ENCODE results near the gene CTBP1.
A peak's percentile ranks its signal among the peaks of the same experiment; 100 is the strongest.
"Not testable (repeated sequence)": the region's sequence is repeated elsewhere in the genome, so short reads cannot be mapped to it uniquely, and the experiment has no call there.

CTBP1 gene

DNA sequence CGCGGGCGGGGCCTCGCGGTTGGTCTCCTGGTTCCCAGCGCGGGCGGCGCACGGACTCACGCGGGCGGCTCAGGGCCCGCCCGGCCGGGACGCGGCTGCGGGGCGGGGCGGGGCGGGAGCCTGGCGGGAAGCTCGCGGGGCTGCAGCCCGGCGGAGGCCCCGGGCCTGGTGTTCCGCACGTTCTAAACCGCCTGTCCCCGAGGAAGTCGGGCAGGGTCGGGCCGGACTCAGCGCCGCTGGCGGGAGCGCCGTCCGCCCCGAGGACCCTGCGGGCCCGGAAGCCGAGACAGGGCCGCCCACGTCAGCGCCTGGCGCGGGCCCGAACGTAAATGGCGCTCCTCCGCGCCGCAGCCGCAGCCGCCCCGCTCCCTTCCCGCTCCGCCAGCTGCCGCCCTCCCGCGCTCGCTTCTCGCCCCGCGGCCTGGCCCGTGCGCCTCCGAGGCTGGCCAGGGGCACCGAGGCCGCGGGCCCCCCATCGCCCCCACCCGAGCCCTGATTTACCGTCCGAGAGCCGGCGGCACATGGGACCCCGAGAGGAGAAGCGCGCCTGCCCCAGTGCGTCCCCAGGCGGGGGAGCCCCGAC, 309 bp upstream of the CTBP1 start:
- peak; percentile 83 for DNase-seq

DNA sequence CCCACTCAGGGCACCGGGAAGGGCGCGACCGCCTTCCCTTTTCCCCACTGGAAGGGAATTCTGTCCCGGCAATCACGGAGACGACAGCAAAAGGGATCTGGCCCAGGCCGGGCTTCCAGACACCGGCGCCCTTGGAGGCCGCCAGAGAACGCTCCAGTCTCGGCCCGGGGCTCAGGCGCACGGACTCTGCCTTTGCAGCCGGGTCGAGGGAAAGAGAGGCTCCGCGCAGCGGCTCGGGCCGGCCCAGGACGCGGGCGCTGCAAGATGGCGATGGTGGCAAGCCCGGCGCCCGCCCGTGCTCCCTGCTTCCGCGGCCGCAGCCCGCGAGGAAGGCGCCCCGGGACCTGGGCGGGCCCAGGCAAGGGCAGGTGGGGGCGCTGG, 1.1 kb downstream of the CTBP1 start:
- no peak for DNase-seq

DNA sequence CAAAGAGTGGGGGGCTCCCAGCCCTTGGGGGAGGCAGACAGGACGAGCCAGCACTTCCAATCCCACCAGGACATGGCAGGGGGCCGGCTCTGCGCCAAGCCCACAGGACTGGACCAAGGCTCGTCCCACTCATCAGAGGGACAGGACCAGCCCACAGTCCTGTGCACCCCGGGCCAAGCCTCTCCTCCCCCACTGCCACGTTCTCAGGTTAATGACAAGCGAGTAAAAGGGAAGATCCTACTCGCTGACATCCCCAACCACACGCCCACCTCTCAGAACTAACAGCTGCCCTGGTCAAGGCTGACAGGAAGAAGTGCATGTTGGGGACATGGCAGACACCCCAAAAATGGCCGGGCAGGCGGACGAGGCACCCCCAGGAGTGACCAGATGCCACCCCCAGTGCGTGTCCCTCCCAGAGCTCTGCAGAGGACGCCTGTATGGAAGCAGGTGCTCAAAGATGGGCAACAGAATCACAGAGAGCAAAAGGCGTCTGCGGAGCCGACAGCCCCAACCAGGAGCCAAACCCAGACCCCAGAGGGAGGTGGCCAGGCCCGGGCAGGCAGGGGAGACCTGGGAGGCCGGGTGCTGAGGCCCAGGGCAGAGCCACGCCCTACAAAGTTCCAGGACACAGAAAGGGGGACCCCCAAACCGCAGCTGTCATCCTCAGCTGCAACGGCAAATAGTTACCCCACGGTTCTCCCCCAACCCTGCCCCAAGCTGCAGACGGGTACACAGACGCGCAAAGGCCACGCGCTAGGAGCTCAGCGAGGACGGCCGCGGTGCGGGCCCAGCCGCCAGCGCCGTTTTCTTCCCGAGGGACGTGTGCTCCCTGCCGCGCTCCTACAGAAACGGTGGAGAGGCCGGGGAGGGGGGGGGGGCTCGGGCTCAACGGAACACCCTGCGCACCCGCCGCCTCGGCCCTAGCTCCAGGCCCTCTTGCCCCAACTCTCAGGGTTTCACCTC, 1.7 kb downstream of the CTBP1 start:
- peak; percentile 47 for DNase-seq

DNA sequence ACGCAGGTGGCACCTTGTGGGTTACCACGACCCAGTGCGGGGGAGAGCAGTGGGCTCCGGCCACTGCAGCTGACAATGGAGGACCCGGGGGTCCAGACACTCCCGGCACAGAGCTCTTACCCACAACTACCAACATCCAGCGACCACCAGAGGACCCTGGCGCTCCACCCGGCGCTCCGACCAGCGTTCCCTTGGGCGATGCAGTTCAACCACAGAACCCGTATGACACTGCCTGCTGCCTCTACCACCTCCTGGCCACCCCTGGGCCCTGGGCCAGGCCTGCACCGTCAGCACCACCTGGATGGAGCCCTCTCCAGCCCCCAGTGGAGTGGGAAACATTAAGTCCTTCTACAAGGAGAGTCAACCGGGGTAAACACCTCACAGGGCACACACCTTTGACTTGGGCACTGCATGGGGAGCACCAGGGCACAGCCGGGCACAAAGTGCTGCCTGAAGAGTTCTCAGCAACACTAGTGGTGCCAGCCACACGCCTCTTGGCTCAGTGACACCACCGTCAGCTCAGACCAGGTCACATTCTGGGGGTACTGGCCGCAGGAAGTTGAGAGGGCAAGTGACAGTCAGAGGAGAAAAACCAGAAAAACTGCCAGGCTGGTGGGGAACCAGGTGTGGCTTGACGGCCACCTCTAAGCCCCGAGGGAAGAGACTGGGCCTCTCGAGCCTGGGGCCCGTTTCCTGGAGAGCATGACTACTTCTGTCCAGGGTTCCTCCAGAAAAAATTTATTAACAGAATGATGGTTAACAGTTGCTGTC, 2.6 kb downstream of the CTBP1 start:
- peak; percentile 40 for DNase-seq

DNA sequence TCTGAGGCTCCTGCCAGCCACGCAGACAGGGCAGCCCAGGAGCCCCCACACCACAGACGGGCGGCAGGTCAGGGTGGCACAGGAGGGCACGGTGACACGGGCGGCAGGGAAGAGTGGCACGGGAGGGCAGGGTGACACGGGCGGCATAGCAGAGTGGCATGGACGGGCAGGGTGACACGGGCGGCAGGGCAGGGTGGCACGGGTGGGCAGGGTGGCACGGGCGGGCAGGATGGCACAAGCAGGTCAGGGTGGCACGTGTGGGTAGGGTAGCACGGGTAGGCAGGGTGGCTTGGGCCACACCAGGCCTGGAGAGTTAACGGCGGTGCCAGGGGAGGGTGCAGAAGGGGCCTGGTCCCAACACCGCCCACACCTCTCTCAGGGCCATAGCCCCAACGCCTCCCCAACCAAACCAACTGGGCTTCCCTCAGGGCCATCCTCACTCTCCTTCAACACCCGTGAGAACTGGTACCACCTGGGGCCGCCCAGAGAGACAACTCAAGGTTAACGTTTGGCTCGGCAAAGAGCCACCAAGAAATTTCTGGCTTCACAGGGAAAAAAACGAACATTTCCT, 3.4 kb downstream of the CTBP1 start:
- no peak for DNase-seq

DNA sequence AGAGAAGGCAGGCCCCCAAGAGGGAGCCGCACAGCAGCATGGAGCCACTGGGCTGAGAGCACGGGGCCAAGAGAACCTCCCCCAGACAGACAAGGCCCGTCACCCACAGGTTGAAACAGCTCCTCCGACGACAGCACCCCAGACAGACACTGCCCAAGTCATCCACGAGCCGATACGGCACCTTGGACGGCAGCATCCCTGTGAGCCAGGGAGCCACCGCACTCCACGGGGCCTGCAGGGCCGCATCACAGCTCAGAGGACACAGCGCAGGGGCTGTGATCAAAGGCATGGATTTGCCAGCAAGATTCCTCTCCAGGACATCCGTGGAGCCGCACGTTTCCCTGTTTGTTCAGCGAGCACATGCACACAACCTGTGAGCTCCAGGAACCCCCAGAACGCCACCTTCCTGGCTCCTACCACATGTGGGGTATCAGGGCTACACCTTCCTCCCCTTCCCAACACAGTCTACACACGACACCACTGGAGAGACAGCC, 3.9 kb downstream of the CTBP1 start:
- DNase-seq = no peak

DNA sequence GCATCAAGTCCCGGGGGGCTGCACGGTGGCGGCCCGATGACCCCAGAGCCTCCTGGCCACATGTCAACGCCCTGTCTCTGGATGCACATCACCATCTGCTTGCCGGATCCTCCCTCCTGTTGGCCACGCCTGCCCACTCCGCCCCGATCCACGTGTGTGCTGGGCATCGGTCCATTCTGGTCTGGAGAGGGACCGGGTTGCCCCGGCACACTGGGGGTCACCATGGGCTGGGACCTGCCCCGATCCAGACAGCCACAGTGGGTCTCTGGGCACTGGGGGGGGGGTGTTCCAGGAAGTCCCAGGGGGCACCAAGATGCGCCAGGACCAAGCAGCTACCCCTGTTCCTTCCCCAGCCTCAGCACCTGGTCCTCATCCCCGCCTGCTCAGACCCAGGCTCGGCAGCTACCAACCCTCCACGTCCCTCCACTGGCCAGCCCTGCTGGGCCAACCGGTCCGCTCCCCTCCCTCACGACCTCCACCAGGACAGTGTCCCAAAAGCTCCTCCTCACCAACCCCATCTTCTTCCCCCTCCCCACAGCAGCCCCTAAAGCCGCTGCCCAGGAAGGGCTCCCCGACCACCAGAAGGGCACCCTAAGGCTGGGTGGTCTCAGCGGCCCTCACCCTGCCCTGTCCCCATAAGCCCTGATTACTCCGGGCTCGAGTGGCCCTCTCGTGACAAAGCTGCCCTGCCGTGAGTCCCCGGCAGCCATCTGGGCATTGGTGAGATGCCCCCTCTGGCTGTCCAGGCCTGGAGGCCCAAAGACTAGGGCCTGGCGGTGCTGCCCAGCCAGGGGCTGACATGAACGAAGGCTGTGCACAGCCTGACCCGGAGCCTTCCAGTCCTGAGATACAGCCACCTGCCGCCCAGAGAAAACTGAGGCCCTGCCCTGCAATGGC, 4.6 kb downstream of the CTBP1 start:
- no peak for DNase-seq

DNA sequence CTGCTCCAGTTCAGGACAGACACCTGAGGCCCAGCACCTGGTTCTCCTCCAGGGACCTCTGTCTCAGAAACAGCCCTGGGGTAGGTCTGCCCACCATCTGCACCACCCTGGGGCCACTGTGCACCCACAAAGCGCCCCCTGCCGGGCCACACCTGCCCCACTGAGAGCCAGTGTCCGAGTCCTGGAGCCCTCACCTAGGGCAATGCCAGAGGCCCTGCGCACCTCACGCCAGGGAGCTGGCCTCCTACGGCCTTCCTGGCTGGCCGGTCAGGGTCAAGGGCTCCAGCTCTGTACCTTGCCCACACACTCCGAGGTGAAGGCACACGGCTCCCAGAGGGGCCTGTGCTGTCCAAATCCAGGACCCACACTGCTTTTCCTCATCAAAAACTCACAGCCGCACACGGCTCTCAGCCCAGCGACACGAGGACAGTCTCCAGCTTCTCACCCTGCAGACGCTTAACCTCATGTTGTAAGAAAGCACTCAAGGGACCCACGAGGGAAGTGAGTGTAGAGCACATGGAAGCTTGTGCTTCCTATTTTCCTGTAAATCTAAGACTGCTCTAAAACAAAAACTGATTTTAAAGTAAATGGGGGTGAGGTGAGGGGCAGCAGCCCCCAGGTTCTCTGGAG, 5.4 kb downstream of the CTBP1 start:
- no peak for DNase-seq

DNA sequence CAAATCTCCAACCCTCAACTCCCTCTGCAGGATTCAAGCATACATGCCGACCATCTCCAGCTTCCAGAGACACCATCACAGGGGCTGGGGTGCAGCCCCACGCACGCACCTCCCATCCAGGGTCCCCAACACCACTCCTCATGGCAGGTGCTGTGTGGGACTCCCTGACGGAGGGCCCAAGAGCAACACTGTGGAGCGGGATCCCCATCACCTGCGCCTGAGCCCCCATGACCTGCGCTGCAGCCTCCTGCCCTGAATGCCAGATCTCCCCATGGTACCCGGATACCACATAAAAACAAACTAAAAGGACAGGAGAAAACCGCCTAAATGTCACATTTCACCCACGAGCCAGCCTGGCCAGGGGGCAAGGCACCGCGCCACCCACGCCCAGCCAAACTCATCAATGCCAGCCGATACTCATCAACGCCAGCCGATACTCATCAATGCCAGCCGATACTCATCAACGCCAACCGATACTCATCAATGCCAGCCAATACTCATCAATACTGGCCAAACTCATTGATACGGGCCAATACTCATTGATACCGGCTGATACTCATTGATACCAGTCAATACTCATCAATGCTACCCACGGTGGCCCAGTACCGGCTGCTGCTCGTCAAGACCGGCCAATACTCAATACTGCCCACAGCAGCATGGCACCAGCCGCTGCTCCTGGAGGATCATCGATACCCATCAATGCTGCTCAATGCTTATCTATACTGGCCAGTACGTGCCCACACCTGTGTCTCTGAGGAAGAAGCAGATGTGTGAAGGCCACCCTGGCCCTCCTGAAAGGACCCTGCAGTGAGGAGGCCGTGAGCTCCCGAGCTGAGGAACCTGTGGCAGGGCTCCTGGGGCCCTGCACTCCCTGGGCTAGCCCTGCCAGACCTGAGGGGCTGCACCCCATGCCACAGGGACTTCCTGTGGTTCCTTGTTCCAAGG, 6.2 kb downstream of the CTBP1 start:
- no peak for DNase-seq

DNA sequence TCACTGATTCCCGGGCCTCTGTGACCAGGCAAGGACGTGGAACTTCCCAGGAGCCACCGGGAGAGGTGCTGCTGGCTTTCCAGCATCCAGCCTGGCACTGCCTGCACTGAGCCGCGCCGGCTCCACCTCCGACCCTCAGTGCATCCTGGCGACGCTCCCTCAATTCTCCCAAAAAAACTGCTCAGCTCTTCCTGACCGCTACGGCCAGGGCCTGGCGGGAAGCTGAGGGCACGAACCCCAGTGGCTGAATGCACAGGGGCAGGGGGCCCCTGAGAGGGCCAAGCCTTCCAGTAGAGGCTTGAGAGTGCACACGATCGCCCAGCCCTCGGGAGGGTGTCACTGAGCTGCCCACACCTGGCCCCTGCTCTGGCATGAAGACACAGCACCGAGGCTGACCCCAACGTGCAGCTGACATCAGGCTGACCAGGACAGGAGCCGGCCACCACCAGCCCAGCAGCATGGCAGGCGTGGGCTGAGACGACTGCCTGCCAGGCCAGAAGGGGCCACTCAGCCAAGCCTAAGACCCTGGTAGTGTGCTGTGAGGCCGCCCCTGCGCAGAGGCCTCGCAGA, 6.9 kb downstream of the CTBP1 start:
- DNase-seq = no peak

DNA sequence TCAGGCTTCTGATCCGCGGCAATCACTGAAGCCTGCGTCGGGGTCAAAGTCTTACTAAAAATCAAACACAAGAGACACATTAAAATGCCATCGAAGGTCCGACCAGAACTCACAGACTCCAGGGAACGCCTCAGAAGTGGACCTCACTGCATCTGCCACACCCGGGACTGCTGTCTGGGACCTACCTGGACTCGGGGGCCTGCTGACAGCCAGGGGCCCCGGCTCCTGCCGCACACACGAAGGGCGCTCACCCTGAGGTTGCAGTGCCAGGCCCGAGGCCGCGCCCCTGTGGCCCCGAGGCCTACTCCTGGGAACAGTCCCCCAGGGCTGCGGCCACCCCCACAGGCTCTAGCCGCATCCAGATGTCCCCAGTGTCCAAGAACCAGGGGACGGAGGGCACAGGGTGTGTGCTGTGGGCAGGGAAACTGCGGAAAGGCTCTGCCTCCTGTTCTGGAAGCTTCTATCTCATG, 7.4 kb downstream of the CTBP1 start:
- no peak for DNase-seq

DNA sequence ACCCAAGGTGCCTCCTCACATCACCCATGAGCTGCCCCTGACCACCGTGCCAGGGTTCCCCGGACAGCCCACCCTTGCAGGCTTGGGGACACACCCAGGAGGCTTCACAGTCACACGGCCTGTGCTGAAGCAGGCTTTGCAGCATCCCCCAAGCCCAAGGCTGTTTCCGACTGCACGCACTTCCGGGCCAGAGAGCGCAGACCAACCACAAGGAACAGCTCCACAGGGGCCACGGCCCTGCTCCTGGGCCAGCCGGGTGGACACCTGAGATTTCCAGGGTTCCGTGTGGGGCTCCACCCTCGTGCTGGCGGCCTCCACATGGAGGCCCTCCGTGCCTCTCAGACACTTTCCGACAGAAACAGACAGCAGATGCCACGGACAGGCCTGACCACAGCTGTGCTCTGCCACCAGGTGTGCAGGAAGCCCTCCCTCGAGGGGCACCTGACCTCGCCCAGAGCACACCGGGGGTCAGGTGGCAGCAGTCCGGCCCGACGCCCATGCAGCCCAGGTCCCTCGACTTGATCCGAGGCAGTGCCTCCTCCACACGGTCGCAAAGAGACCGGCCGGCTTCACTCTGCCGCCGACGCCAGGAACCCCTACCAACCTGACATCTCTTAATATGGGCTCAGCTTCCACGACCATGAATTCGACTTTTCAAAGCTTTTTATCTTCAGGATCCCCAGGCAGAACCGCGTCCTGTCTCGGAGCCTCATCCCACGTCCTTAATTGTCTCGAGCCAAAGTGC, 8.0 kb downstream of the CTBP1 start:
- no peak for DNase-seq

DNA sequence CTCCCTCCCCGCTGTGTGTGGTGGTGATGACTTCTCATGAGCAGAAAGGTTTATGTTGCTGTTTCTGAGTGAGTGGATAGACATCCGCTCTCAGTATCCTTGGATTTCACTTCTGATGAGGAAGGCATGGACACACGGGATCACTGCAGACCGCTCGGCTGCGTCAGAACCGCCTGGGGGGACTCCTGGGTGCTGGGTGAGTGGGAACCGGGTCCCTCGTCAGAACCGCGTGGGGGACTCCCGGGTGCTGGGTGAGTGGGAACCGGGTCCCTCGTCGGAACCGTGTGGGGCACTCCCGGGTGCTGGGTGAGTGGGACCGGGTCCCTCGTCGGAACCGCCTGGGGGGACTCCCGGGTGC, 9.0 kb downstream of the CTBP1 start:
- DNase-seq = no peak

DNA sequence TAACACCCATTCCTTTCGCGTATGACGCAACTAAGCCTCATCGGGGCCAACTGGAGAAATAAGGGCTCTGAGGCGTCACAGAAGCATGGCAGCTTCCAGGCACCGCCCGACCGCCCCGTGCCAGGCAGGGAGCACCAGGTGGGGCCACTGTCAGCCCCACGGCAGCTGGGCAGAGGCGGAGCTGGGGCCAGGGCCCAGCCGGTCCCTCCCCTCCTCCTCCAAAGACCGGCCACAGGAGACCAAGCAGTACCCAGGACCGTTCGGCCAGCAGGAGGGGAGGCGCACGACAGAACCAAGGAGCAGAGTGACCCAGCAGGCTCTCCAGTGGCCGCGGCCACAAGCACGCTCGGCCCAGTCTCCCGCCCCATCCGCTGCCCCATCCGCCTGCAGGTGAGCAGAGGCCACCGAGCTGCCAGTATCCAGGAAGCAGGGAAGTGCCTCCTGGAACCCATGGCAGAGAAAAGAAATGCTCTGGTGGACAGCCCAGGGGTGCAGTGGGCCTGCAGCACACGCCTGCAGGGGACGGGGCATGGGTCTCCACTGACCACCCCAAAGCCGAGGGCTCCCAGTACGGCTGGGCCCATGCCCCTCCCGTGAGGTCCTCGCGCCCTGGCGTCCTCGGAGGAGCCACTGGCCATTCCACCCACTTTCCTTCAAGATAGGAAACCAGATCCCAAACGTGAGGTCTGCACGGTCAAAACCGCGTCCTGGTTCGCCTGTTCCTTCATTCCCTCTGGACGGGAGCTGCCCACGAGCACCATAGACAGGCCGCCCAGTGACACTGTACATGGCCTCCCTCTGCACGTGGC, 9.6 kb downstream of the CTBP1 start:
- DNase-seq = no peak

DNA sequence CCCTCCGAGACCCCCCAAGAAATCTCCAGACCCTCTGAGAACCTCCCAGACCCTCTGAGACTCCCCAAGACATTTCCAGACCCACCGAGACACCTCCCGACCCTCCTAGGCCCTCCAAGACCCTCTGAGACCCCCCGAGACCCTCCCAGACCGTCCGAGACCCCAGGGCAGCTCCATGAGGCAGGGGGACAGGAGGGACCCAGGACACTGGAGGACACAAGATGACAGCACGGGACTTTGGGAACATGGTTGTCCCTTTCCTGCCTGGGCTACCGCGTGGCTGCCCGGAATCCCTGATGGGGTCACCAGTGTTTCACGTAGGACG, 10.3 kb downstream of the CTBP1 start:
- no peak for DNase-seq

DNA sequence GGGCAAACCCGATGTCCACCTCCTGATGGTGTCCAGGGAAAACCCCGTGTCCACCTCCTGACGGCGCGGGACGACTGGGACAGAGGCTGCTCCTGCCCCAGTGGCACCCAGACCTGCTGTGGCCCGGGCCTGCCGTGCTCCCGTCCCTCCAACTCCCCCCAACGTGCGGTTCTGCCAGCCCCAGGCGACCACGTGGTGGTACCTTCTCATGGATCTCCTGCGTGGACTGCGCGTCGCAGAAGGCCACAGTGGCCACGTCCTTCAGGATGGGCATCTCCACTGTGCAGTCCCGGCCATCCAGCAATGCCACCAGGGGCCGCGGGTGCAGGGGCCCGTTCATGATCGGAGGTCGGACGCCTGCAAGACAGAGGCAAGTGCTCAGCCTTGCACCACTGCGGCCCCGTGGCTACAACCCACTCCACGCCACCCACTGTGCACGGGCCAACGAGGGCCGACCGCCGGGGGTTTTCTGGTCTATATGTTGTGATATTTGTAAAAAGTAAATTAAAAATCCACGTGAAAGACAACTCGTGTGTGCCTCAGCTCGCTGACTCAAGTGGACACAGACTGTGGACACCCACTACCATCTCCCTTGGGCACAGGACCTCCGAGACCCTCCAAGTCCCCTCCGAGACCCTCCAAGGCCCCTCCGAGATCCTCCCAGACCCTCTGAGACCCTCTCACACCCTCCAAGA, 10.8 kb downstream of the CTBP1 start:
- DNase-seq = no peak

DNA sequence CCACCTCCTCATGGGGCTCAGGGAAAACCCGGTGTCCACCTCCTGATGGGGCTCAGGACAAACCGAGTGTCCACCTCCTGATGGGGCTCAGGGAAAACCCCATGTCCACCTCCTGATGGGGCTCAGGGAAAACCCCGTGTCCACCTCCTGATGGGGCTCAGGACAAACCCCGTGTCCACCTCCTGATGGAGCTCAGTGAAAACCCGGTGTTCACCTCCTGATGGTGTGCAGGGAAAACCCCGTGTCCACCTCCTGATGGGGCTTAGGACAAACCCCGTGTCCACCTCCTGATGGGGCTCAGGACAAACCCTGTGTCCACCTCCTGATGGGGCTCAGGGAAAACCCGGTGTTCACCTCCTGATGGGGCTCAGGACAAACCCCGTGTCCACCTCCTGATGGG, 11.7 kb downstream of the CTBP1 start:
- not testable (repeated sequence) for DNase-seq

DNA sequence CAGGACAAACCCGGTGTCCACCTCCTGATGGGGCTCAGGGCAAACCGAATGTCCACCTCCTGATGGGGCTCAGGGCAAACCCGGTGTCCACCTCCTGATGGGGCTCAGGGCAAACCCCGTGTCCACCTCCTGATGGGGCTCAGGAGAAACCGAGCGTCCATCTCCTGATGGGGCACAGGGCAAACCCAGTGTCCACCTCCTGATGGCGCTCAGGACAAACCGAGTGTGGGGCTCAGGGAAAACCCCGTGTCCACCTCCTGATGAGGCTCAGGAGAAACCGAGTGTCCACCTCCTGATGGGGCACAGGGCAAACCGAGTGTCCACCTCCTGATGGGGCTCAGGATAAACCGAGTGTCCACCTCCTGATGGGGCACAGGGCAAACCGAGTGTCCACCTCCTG, 12.1 kb downstream of the CTBP1 start:
- not testable (repeated sequence) for DNase-seq
